Neural cell (in vitro differentiated cells): Measurements from ENCODE around the gene CPB1. TPM values are rescaled to one million over a fixed set of nuclear protein-coding genes. Genes with fewer than 3 reads are reported as not detected.

Experiments
- H2AFZ ChIP-seq: fragments of 200-600, 300-800 bp; sonication (generic), shearing (Covaris generic); 2 replicates; pipeline ENCODE4 v1.6.0; 2014; ENCODE audit warnings: low read depth, mild to moderate bottlenecking, antibody characterized with exemption, low read length, moderate library complexity
- H3F3A ChIP-seq: fragments of 200-600 bp; shearing (Covaris generic); 2 replicates; pipeline ENCODE4 v1.6.1; 2016; ENCODE audit warnings: mild to moderate bottlenecking, moderate library complexity, mixed read lengths, antibody characterized with exemption, low read length; ENCODE audit not compliant: insufficient read depth, poor library complexity, severe bottlenecking
- H3K27ac ChIP-seq: fragments of 200-600, 300-800 bp; sonication (generic), shearing (Covaris generic); 2 replicates; pipeline ENCODE4 v1.5.1; 2014; ENCODE audit warnings: mild to moderate bottlenecking, low read length, moderate library complexity
- H3K27me3 ChIP-seq: fragments of 300-800, 200-600 bp; sonication (generic), shearing (Covaris generic); 2 replicates; pipeline ENCODE4 v1.6.0; 2014; ENCODE audit warnings: mild to moderate bottlenecking, low read depth, low read length, moderate library complexity; ENCODE audit not compliant: insufficient read depth
- H3K36me3 ChIP-seq: fragments of 300-800, 200-600 bp; sonication (generic), shearing (Covaris generic); 2 replicates; pipeline ENCODE4 v1.5.1; 2014; ENCODE audit warnings: mild to moderate bottlenecking, antibody characterized with exemption, low read length, moderate library complexity; ENCODE audit not compliant: insufficient read depth
- H3K4me2 ChIP-seq: fragments of 300-800, 200-600 bp; sonication (generic), shearing (Covaris generic); 2 replicates; pipeline ENCODE4 v1.6.0; 2014; ENCODE audit warnings: mild to moderate bottlenecking, low read length
- H3K4me3 ChIP-seq: fragments of 300-800, 200-600 bp; sonication (generic), shearing (Covaris generic); 2 replicates; pipeline ENCODE4 v1.5.1; 2014; ENCODE audit warnings: mild to moderate bottlenecking, low read length, moderate library complexity
- H3K79me2 ChIP-seq: fragments of 200-600 bp; shearing (Covaris generic); replicated peaks from 2 replicates; pipeline ENCODE4 v1.6.0; 2014; ENCODE audit warnings: mild to moderate bottlenecking, low read length, moderate library complexity; ENCODE audit not compliant: insufficient read depth
- H3K9ac ChIP-seq: fragments of 300-800, 200-600 bp; sonication (generic), shearing (Covaris generic); 2 replicates; pipeline ENCODE4 v1.6.1; 2016; ENCODE audit warnings: mild to moderate bottlenecking, low read length, mixed read lengths
- H3K9me2 ChIP-seq: fragments of 200-600 bp; shearing (Covaris generic); 2 replicates; pipeline ENCODE4 v1.6.1; 2016; ENCODE audit warnings: mild to moderate bottlenecking, low read length, mixed read lengths; ENCODE audit not compliant: insufficient read depth
- H3K9me3 ChIP-seq: fragments of 200-600, 300-800 bp; sonication (generic), shearing (Covaris generic); 2 replicates; pipeline ENCODE4 v1.6.1; 2016; ENCODE audit warnings: mild to moderate bottlenecking, mixed run types, low read length, moderate library complexity, mixed read lengths
- H4K20me1 ChIP-seq: fragments of 200-600 bp; shearing (Covaris generic); 2 replicates; pipeline ENCODE4 v1.6.1; 2016; ENCODE audit warnings: mild to moderate bottlenecking, mixed run types; ENCODE audit not compliant: insufficient read depth
- CTCF ChIP-seq: fragments of 450-650 bp; IDR thresholded peaks from 2 replicates; pipeline ENCODE4 v1.5.1; 2014; ENCODE audit warnings: antibody characterized with exemption, mild to moderate bottlenecking, moderate library complexity; ENCODE audit not compliant: poor library complexity, severe bottlenecking
- EP300 ChIP-seq: fragments of 450-650 bp; conservative IDR thresholded peaks from 2 replicates; pipeline ENCODE4 v1.6.1; 2014; ENCODE audit warnings: antibody characterized with exemption, mild to moderate bottlenecking, moderate library complexity; ENCODE audit not compliant: poor library complexity, severe bottlenecking
- EZH2 ChIP-seq: fragments of 200-600, 300-800 bp; shearing (Covaris generic), sonication (generic); IDR thresholded peaks from 2 replicates; pipeline ENCODE4 v1.6.1; 2014; ENCODE audit warnings: antibody characterized with exemption, low read length, borderline replicate concordance, mild to moderate bottlenecking; ENCODE audit not compliant: insufficient read depth, poor library complexity, severe bottlenecking
- MXI1 ChIP-seq: fragments of 450-650 bp; conservative IDR thresholded peaks from 2 replicates; pipeline ENCODE4 v1.6.1; 2014; ENCODE audit warnings: antibody characterized with exemption, mild to moderate bottlenecking; ENCODE audit not compliant: poor library complexity, severe bottlenecking
- POLR2AphosphoS5 ChIP-seq: IDR thresholded peaks from 2 replicates; pipeline ENCODE4 v1.6.1; 2012
- RAD21 ChIP-seq: fragments of 450-650 bp; conservative IDR thresholded peaks from 2 replicates; pipeline ENCODE4 v1.6.1; 2014; ENCODE audit warnings: antibody characterized with exemption, mild to moderate bottlenecking, moderate library complexity
- REST ChIP-seq: IDR thresholded peaks from 2 replicates; pipeline ENCODE4 v1.6.1; 2012; ENCODE audit warnings: borderline replicate concordance
- SMC3 ChIP-seq: fragments of 450-650 bp; conservative IDR thresholded peaks from 2 replicates; pipeline ENCODE4 v1.6.1; 2014; ENCODE audit warnings: antibody characterized with exemption, mild to moderate bottlenecking, moderate library complexity; ENCODE audit not compliant: poor library complexity
- TAF1 ChIP-seq: IDR thresholded peaks from 2 replicates; pipeline ENCODE4 v1.6.1; 2012; ENCODE audit warnings: low read depth
- polyA plus RNA-seq: library from polyadenylated mRNA; depleted of rRNA; stranded (reverse); fragments of >200 nt; gene quantifications from 2 replicates; pipeline ENCODE4 v1.2.3, GENCODE V29; 2014

CPB1 gene
- polyA plus RNA-seq, 1 donor from 2014 or later = 0.19 TPM

- no peaks in the 10 kb centered on the region for H3F3A ChIP-seq
- no peak overlapping the region for H3K4me3 ChIP-seq
- H3K9me3 ChIP-seq = no peaks in the 10 kb centered on the region
- H3K27me3 ChIP-seq = no peaks in the 10 kb centered on the region
- no peak overlapping the region for H3K27ac ChIP-seq
- H3K9ac ChIP-seq = no peak overlapping the region
- no peaks in the 10 kb centered on the region for H4K20me1 ChIP-seq
- TF ChIP-seq POLR2AphosphoS5 (no peak), TAF1 (no peak), MXI1 (no peak), REST (no peak), EZH2 (no peak), SMC3 (no peak), RAD21 (no peak), CTCF (no peak), EP300 (no peak)
- H2AFZ ChIP-seq = no peak overlapping the region
- no peak overlapping the region for H3K4me2 ChIP-seq
- H3K79me2 ChIP-seq = no peaks in the 10 kb centered on the region
- no peaks in the 10 kb centered on the region for H3K9me2 ChIP-seq
- H3K36me3 ChIP-seq = no peaks in the 10 kb centered on the region
These were observed 18.3 kb downstream of the CPB1 start for GRCh38 chr3:148845756-148846395.

- H3K27ac ChIP-seq = no peak overlapping the region
- H3K27me3 ChIP-seq = no peaks in the 10 kb centered on the region
- H4K20me1 ChIP-seq = no peaks in the 10 kb centered on the region
- H3K4me3 ChIP-seq = no peak overlapping the region
- H3F3A ChIP-seq = no peaks in the 10 kb centered on the region
- H2AFZ ChIP-seq = no peak overlapping the region
- no peak for TF ChIP-seq EZH2
- TF ChIP-seq EP300 = no peak
- no peak for TF ChIP-seq RAD21
- TF ChIP-seq REST = no peak
- no peak for TF ChIP-seq TAF1
- TF ChIP-seq SMC3 = no peak
- TF ChIP-seq POLR2AphosphoS5 = no peak
- no peak for TF ChIP-seq CTCF
- TF ChIP-seq MXI1 = no peak
- no peak overlapping the region for H3K9ac ChIP-seq
- no peak overlapping the region for H3K4me2 ChIP-seq
- H3K9me3 ChIP-seq = no peaks in the 10 kb centered on the region
- no peaks in the 10 kb centered on the region for H3K79me2 ChIP-seq
- H3K36me3 ChIP-seq = no peaks in the 10 kb centered on the region
- no peaks in the 10 kb centered on the region for H3K9me2 ChIP-seq
These were observed 19.7 kb downstream of the CPB1 start for GRCh38 chr3:148847351-148847750.
